ENCODE data around the gene CDKL1.

CDKL1 gene

DNA sequence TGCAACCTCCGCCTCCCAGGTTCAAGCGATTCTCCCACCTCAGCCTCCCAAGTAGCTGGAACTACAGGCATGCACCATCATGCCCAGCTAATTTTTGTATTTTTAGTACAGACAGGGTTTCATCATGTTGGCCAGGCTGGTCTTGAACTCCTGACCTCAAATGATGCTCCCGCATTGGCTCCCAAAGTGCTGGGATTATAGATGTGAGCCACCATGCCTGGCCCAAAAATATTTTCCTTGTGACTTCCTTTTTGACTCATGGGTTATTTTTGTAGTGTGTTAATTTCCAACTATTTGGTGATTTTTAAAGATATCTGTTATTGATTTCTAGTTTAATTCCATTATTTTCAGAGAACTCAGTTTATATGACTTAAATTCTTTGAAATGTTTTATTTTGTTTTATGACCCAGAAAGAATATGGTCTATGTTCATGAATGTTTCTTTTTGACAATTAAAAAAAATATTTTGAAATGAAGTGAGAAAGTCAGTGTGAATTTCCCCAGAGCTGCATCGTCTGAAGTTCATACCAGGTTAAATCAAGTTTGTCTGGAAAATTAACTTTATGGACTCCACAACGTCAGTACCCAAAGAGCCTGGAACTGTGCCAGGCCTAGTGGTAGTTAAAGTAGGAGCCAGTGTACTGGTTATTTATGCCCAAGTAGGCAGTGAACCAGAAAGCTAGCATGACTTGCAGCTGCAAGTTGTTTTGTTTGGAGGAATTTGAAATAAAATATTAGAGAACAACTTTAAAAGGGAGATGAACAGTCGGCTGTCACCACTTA is 2.8 kb upstream of the CDKL1 start:
- Histone ChIP-seq H3K36me3 (ENCODE audit: insufficient read depth, low read length) (no peaks in the 10 kb centered on the region), H3K9ac (ENCODE audit: low read depth, low read length) (no peak overlapping the region), H3K4me1 (ENCODE audit: insufficient read depth, low read length) (peaks cover 3% of the 10 kb centered on the region; the same call in 1 of the 2 replicates)

DNA sequence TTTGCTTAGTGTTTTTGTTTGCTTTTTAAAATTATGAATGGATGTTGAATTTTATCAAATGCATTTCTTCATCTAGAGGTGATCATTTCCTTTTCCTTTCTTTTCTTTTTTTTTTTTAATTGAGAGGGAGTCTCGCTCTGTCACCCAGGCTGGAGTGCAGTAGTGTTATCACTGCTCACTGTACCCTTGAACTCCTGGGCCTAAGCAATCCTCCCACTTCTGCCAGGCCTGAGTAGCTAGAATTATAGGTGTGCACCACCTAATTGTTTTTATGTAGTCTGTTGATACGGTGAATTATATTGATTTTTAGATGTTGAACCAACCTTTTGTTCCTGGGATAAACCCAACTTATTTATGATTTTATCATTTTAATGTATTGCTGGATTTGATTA is 1.5 kb upstream of the CDKL1 start:
- Histone ChIP-seq H3K4me1 (ENCODE audit: insufficient read depth, low read length) (peaks cover 3% of the 10 kb centered on the region; the same call in 1 of the 2 replicates), H3K36me3 (ENCODE audit: insufficient read depth, low read length) (no peaks in the 10 kb centered on the region), H3K9me3 (ENCODE audit: control insufficient read depth, insufficient read depth, low read length) (no peaks in the 10 kb centered on the region), H3K9ac (ENCODE audit: low read depth, low read length) (no peak overlapping the region)

More for the DNA sequence above, 2.8 kb upstream of the CDKL1 start:
- H3K9me3 ChIP-seq (ENCODE audit: control insufficient read depth, insufficient read depth, low read length) = no peaks in the 10 kb centered on the region

DNA sequence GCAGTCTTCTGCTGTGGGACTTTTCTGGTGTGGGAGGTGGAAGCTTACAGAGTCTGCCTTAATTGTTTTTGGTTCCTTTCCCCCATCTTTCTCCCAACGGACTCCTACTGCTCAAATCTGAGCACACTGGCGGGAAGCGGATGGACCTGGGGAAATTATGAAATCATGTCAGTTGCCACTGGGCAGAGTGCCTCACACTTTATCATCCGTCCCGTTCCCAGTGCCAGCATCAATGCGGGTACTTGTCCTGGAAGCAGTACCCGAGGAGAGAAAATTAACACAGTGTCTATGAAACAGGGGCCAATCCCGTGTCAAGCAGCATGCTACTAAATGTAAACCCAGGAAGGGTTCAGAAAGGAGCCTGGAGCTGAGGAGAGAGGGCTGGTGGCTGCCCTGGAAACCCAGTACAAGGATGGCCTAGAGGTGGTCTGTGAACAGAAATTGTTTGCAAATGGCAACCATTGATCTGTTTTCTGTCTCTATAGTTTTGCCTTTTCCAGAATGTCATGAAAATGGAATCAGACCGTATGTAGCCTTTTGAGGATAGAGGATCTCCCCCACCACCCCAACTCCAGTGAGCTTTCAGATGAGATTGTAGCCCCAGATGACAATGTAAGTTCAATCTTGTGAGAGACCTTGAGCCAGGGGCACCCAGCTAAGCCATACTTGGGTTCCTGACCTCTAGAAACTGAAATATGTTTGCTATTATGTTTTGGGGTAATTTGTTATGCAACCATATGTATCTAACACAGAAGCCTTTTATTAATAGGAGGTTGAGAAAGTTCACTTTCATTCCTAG is 908 bp upstream of the CDKL1 start:
- Histone ChIP-seq H3K9ac (ENCODE audit: low read depth, low read length) (peak overlapping the region; percentile 73), H3K9me3 (ENCODE audit: control insufficient read depth, insufficient read depth, low read length) (no peaks in the 10 kb centered on the region), H3K36me3 (ENCODE audit: insufficient read depth, low read length) (no peaks in the 10 kb centered on the region), H3K4me1 (ENCODE audit: insufficient read depth, low read length) (peaks cover 3% of the 10 kb centered on the region; the same call in 1 of the 2 replicates)

DNA sequence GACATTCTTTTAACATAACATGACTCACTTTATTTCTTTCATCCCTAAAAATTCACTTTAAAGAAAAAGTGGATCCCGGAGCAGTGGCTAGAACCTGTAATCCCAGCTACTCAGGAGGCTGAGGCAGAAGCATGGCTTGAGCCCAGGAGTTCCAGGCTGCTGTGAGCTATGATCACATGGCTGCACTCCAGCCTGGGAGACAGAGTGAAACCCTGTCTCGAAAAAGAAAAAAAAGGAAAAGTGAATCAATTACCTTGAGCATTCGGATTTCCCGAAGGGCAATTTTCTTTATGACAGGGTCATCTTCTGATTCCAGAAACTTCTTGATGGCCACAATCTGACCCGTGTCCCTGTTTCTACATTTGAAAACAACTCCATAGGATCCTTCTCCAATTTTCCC is 1.2 kb downstream of the CDKL1 start:
- Histone ChIP-seq H3K9me3 (ENCODE audit: control insufficient read depth, insufficient read depth, low read length) (no peaks in the 10 kb centered on the region), H3K9ac (ENCODE audit: low read depth, low read length) (no peak overlapping the region), H3K36me3 (ENCODE audit: insufficient read depth, low read length) (no peaks in the 10 kb centered on the region), H3K4me1 (ENCODE audit: insufficient read depth, low read length) (no peaks in the 10 kb centered on the region)

DNA sequence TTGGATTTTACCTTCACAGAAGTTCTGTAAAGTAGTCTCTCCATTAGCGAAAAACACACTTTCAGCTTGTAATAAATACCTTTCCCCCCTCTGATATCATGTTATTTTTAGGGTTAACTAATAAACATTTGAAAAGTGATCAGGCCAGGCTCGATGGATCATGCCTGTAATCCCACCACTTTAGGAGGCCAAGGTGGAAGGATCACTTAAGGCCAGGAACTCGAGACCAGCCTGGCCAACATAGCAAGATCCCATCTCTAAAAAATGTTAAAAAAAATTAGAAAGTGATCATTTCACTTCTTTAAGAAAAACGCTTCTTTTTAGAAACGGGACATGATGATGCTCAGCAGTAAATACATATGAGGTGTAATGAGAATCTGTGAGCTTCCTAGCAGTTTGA is 2.0 kb downstream of the CDKL1 start:
- Histone ChIP-seq H3K4me1 (ENCODE audit: insufficient read depth, low read length) (no peaks in the 10 kb centered on the region), H3K9me3 (ENCODE audit: control insufficient read depth, insufficient read depth, low read length) (no peaks in the 10 kb centered on the region), H3K36me3 (ENCODE audit: insufficient read depth, low read length) (no peaks in the 10 kb centered on the region), H3K9ac (ENCODE audit: low read depth, low read length) (no peak overlapping the region)

DNA sequence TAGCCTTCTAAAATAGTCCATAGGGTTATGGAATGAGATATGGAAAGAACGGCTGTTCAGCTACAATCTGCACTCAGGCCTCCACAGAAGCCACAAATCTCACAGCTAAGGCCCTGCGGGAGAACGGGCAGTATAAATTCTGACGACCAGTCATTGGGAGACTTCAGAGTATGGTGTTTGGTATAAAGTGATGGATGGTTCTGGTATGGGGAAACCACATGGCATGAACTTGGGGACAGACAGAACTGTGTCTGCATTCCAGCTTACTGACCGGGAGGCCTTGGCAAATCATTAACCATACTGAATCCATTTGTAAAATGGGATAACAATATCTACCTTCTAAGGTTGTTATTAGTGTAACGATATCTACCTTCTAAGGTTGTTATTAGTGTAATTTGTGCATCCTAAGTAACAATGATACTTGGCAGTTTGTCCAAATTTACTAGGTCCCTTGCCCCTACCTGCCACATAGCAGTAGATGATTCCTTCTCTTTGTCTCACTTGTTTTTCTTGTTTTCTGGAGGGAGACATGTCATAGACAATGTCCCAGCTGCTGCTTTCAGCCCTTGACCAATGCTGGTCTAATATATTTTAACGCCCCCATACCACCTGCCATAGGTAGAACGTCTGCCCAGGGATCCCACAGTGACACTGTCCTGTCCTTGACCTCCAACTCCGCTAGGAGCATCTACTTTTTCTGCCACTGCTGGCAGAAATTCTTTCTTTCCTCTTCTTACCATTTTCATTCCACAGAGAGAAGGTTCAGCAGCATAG is 6.8 kb downstream of the CDKL1 start:
- no peaks in the 10 kb centered on the region for H3K9me3 ChIP-seq (ENCODE audit: control insufficient read depth, insufficient read depth, low read length)

DNA sequence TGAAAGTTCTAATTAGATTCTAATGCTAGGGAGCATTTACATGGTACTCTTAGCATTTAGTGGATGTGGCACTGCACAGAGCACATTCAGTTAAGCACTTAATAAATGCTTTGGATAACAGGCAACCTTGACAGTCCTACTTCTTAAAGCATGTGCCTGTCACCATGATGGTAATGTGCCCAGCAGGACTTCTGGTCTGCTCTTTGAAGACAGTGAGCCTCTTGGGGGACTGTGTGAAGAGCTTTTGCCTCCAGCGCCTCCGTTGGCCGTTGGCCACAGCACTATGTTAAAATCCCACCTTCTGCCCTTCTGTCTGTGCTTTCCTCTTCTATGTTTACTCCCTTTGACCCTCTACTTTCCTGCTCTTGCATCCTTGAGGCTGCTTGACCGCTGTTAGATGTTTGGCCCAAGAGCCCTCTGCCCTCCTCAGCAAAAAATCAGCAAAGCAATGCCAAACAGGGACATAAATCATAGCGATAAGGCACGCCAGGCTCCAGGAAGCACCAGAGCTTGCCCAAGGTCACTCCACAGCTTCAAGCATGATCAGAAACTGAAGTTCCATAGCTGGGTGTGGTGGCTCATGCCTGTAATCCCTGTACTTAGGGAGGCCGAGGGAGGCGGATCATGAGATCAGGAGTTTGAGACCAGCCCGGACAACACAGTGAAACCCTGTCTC is 8.3 kb downstream of the CDKL1 start:
- no peaks in the 10 kb centered on the region for H3K4me1 ChIP-seq (ENCODE audit: insufficient read depth, low read length)
- H3K36me3 ChIP-seq (ENCODE audit: insufficient read depth, low read length) = no peaks in the 10 kb centered on the region
- no peak overlapping the region for H3K9ac ChIP-seq (ENCODE audit: low read depth, low read length)
- H3K9me3 ChIP-seq (ENCODE audit: control insufficient read depth, insufficient read depth, low read length) = no peaks in the 10 kb centered on the region

More for the DNA sequence above, 6.8 kb downstream of the CDKL1 start:
- no peak overlapping the region for H3K9ac ChIP-seq (ENCODE audit: low read depth, low read length)
- H3K4me1 ChIP-seq (ENCODE audit: insufficient read depth, low read length) = no peaks in the 10 kb centered on the region
- H3K36me3 ChIP-seq (ENCODE audit: insufficient read depth, low read length) = no peaks in the 10 kb centered on the region

DNA sequence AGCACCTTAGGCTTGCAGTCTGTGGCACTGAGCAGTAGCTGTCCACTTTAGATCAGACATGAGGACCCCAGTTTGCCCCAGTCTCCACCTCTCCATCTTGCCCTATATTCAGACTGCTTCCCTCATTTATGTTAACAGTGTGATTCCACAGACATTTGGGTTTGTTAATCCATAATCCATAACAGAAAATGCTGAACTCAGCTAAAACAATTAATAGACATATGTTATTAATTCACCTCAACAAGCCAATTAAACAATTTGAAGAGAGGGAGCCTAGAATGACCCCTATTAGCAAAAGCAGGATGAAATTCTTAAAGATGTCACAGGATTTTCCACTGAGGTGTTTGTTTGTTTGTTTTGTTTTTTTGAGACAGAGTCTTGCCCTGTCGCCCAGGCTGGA is 9.1 kb downstream of the CDKL1 start:
- no peaks in the 10 kb centered on the region for H3K9me3 ChIP-seq (ENCODE audit: control insufficient read depth, insufficient read depth, low read length)

DNA sequence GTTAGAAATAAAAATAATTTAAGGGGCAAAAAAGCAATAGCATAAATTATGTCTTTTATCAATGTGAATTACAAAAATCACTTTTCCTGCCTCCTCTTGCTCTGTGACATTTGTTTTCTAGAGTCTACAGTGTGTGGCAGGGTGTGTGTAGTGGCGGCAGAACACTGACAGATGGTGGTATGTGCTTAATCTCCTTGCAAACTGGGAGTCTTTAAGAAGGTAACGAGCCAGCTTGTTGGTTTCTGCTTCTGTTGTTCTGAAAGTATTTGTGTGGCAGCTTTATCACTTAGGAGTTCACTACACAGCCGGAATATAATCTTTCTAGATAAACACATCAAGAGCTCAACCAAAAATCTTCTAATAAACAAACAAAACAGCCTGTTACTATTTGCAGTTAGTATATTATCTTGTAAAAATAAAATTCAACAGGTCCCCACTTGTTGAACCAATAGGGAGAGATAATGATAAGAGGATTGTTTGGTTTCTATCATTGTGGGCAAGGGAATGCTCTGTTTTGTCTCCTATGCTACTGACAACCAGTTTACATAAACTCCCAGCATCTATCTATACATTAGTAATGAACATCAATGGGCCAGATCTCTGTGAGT is 13.0 kb downstream of the CDKL1 start:
- H3K9ac ChIP-seq (ENCODE audit: low read depth, low read length) = no peak overlapping the region
- no peaks in the 10 kb centered on the region for H3K36me3 ChIP-seq (ENCODE audit: insufficient read depth, low read length)
- H3K9me3 ChIP-seq (ENCODE audit: control insufficient read depth, insufficient read depth, low read length) = no peaks in the 10 kb centered on the region
- no peaks in the 10 kb centered on the region for H3K4me1 ChIP-seq (ENCODE audit: insufficient read depth, low read length)

More for the DNA sequence above, 9.1 kb downstream of the CDKL1 start:
- Histone ChIP-seq H3K9ac (ENCODE audit: low read depth, low read length) (no peak overlapping the region), H3K36me3 (ENCODE audit: insufficient read depth, low read length) (no peaks in the 10 kb centered on the region), H3K4me1 (ENCODE audit: insufficient read depth, low read length) (no peaks in the 10 kb centered on the region)

DNA sequence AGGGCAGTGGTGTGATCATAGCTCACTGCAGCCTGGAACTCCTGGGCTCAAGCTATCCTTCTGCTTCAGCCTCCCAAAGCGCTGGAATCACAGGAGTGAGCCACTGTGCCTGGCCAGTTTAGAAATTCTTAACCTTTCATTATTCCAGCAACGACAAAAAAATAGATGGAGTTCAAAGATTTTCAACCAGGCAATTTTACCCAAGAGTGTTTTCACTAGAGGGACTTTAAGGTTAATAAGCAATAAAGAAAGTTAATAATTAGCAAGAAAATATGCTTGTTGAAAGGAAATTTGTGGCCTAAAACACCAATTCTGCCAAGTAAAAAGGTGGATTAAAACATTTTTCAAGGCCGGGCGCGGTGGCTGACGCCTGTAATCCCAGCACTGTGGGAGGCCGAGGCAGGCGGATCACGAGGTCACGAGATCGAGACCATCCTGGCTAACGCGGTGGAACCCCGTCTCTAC is 14.8 kb downstream of the CDKL1 start:
- H3K4me1 ChIP-seq (ENCODE audit: insufficient read depth, low read length) = no peaks in the 10 kb centered on the region
- no peaks in the 10 kb centered on the region for H3K9me3 ChIP-seq (ENCODE audit: control insufficient read depth, insufficient read depth, low read length)
- H3K9ac ChIP-seq (ENCODE audit: low read depth, low read length) = no peak overlapping the region
- H3K36me3 ChIP-seq (ENCODE audit: insufficient read depth, low read length) = no peaks in the 10 kb centered on the region

DNA sequence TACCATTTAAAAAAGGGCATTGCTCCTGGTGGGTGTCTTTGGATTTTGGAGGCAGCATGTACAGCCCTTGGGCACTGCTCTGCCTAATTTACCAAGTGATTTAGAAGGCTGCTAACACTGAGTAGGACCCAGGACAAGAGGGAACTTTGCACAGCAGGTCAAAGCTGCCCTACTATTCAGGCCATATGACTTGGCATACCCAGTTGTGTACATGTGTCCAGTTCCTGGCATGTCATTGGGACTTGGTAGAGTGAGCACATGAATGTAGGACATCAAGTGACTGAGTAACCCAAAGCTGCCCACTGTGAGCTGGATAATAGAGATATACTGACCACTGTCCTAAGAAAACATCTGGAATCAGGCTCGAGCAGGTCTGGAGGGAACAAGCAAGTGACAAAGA is 15.7 kb downstream of the CDKL1 start:
- Histone ChIP-seq H3K9ac (ENCODE audit: low read depth, low read length) (no peak overlapping the region), H3K9me3 (ENCODE audit: control insufficient read depth, insufficient read depth, low read length) (no peaks in the 10 kb centered on the region), H3K36me3 (ENCODE audit: insufficient read depth, low read length) (no peaks in the 10 kb centered on the region), H3K4me1 (ENCODE audit: insufficient read depth, low read length) (no peaks in the 10 kb centered on the region)

DNA sequence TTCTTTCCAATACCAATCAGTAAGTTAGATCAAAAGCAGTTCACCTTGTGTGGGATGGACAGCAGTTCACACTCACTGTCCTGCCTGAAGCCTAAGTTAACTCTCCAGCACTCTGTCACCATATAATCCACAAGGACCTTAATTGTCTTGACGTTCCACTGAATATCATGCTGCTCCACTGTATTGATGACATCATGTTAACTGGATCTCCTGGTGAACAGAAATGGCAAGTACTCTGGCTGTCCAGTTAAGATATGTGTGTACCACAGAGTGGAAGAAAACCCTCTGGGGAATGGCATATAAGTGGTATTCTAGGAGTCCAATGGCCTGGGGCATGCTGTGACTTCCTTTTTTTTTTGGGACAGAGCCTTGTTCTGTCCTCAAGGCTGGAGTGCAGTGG is 16.2 kb downstream of the CDKL1 start:
- H3K4me1 ChIP-seq (ENCODE audit: insufficient read depth, low read length) = no peaks in the 10 kb centered on the region

DNA sequence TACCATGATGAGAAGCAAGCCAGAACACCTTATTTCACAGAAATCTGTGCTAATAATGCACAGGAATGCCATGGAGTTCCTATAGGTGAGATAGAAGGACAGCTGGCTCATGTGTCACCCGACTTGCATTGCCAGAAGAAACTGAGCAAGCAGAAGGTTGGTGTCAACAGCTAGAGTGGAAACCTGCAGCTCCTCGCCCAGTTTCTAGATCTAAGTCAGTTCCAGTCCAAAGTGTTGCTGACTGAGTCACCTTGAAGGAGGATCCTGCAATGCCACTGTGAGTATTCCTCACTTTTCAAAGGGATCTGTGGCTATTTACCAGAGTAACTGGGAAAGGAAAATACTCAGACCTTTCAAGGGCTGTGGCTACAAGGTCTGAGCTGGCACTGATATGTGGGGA is 17.1 kb downstream of the CDKL1 start:
- Histone ChIP-seq H3K9ac (ENCODE audit: low read depth, low read length) (no peak overlapping the region), H3K4me1 (ENCODE audit: insufficient read depth, low read length) (no peaks in the 10 kb centered on the region)

More for the DNA sequence above, 16.2 kb downstream of the CDKL1 start:
- Histone ChIP-seq H3K9me3 (ENCODE audit: control insufficient read depth, insufficient read depth, low read length) (no peaks in the 10 kb centered on the region), H3K36me3 (ENCODE audit: insufficient read depth, low read length) (no peaks in the 10 kb centered on the region), H3K9ac (ENCODE audit: low read depth, low read length) (no peak overlapping the region)

More for the DNA sequence above, 17.1 kb downstream of the CDKL1 start:
- Histone ChIP-seq H3K36me3 (ENCODE audit: insufficient read depth, low read length) (no peaks in the 10 kb centered on the region), H3K9me3 (ENCODE audit: control insufficient read depth, insufficient read depth, low read length) (no peaks in the 10 kb centered on the region)
